Effector CD4-positive, alpha-beta T cell (primary cell): Measurements from ENCODE around the gene CBFA2T2.

Source experiments
- DNase-seq: peaks from one replicate; pipeline ENCODE4 v3.0.0-alpha.2; 2020

The CBFA2T2 gene

DNA sequence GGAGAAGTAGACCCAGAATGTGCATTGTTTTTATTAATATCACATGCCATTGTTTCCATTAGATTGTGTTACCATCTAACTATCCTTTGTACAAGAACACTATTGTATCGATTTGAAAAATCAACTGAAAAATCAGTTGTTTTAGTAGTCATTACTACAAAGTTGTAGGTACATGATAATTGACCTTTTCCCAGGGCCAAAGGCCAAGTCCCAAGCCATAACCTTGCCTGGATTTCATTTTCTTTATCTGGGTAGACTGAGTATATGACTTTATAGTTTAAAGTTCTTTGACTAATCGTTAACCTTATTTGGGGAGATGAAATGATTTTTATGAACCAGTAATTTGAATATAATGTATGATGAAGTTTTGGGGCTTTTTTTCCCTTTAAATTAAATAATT, 93.2 kb downstream of the CBFA2T2 start:
- no peak for DNase-seq

DNA sequence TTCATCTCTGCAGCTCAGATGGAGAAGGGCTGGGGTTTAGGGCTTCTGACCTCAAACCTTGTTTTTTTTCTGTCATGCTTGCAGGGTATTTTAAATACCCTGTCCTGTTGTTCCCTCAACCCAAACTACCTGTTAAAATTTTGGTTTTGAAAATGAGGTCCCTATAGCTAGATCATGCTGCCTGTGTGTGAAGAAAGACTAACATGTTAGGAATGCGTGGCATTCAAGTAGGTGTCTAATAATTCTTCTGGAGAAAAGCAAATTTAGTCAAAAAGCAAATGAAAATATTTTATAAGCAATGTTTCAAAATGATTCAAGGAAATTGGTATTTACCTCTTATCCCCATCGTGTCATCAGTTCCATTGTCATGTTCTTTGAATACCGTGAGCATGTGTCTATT, 95.1 kb downstream of the CBFA2T2 start:
- no peak for DNase-seq

DNA sequence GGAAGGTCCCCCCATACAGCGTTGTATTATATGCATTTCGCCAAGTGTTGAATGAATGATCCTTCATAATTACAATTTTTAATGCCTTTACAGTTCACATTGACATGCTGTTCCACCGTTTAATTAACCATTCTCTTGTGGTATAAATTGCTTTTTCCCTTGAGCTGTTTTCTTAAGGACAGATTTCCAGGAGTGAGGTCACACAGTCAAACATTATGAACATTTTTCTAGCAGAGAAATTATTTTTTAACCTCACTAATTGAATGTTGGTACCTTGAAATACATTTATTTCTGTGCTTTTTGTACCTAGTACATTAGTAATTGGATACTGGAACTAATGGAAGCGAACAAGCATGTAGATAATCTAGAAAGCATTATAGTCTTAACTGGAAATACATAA, 95.5 kb downstream of the CBFA2T2 start:
- DNase-seq = no peak

DNA sequence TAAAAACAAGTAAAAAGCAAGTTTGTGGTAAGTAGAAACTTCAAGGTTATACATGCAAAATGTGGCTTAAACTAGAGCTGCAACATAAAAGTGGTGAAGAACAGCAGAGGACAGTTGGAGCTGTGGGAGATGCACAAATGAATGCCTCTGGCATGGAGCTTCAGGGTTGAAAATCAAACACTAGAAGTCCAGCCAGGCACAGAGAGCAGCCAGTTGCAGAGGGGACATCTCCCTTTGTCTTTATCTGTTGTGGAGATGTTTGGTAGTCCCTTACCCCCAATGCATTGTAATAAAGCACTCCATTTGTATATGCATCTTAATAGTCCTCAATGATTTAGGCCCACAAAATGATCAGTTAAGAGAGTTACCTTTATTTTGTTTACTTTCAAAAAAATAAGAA, 99.2 kb downstream of the CBFA2T2 start:
- no peak for DNase-seq

DNA sequence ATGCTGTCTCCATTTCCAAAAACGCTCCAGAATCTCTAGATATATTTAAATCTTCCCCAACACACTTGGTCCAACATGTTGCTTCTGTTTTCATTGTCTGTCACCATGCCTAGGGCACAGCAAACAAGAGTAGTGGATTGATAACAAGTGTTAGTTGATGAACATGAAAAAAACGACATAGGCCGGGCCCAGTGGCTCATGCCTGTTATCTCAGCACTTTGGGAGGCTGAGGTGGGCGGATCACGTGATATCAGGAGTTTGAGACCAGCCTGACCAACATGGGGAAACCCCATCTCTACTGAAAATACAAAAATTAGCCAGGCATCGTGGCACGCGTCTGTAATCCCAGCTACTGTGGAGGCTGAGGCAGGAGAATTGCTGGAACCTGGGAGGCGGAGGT, 102.0 kb downstream of the CBFA2T2 start:
- peak; percentile 8 for DNase-seq

DNA sequence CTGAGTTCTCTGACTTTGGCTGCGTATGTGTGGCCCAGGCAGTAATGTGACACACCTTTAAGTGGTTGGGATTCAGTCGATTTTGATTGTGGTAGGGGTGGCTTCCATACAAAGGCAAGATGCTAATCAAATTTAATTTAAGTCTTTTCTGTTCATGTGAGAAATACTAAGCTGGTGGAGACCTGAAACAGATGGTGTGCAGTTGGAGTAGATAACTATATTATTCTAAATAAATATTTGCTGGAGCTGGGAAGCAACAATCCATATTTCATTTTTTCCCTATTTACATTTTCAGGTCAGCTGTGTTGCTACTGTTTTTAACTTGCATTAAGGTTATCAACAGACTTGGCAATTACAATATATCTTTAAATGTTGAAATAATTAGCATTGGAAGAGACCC, 104.8 kb downstream of the CBFA2T2 start:
- no peak for DNase-seq

DNA sequence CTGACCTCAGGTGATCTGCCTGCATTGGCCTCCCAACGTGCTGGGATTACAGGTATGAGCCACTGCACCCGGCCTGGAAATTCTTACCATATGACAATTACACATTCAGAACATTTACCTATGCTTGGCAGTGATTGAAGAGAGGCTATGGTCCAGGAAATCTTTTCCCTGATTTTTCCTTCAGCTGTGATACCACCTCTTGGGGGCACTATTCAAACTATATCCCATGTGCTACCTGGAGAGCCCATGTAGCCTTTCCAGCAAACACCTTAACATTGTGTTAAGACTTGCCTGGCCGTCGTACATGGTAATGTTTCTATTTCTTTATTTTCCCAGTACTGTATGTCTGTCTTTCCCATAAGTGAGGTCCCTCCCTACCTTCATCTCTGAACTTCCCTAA, 110.5 kb downstream of the CBFA2T2 start:
- no peak for DNase-seq

DNA sequence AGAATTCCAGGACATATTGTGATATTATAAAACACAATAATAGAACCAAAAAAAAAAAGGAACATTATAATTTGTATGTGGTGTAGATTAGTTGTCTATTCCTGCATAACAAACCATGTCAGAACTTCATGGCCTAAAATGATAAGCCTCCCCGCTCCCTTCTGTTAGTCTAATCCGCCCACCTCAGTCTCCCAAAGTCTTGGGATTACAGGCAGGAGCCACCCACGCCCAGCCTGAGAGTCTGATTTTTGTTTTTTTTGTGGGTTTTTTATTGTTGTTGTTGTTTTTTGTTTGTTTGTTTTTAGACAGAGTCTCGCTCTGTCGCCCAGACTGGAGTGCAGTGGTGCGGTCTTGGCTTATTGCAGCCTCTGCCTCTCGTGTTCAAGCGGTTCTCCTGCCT, 111.1 kb downstream of the CBFA2T2 start:
- DNase-seq = no peak

DNA sequence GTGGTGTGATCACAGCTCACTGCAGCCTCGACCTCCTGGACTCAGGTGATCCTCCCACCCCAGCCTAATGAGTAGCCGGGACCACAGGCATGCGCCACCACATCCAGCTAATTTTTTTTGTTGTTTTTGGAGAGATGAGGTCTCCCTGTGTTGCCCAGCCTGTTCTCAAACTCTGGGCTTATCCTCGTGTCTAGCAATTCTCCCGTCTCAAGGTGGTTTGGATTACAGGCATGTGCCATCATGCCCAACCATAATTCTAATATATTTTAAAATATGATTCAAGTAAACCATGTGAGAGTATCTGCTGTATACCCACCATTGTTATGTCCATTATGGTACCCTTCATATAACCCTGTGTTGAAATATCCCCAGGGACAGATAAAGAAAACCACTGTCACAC, 112.0 kb downstream of the CBFA2T2 start:
- DNase-seq = no peak

DNA sequence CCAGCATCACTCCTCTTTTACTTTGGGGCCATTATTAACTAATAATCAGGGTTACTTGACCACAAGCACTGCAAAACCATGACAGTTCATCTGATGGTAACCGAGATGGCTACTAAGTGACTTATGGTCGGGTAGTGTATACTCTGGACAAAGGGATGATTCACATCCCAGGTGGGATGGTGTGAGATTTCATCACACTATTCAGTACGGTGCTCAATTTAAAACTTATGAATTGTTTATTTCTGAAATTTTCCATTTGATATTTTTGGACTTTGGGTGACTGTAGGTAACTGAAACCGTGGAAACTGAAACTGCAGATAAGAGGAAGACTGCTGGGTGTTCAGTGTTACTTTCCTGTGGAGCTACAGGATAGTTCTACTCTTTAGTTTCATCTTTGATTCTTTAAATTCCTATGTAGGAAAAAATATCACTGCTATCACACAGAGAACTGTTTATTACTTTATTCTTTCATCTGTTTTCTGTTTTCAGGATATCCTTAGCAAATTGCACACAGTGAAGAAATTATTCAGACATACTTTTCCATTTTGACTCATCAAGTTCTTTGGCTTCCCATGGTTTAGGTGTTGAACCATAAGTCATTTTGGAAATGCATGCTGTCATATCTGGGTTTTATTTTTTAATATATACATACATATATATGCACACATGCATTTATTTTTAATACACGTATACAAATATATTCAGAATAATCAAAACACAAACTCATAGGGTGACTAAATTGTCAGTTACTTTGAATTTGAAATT, 113.1 kb downstream of the CBFA2T2 start:
- DNase-seq = no peak

DNA sequence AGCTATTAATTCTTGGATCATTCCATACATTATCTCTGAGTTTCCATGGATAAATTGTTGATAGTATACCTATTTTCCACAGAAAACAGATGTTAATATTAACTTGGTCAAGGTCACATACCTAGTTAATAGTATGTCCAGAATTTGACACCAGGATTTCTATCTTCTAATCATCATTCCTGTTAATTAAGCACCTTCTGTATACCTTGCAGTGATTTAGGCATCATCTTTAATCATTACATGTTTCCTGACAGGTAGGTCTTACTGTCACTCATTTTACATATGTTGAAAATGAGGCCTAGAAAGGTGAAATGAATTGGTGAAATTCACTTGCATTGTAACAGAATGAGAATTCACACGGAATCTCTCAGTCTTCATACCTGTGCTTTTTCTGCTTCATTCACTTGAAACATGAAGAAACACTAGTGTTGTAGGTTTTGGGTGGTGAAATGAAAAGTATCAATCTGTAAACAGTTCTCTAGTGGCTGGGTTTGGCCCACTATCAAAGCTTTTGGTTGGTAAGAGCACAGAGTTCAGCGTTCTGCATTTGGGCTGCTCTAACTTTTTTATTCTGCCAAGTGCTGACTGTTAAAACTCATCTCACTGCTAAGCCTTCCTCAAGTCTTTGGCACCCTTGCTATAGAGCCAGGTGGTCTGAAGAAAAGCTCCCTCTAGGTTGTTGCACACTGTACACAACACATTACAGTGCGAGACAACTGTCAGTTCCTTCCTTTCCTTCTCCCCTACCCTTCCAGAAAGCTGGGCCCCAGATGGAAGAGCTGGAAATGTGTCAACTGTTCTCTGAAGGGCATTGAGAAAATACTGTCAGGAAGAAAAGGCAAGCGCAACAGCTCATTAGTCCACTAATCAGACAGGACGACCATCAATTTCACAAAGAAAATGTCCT, 114.4 kb downstream of the CBFA2T2 start:
- DNase-seq = no peak

DNA sequence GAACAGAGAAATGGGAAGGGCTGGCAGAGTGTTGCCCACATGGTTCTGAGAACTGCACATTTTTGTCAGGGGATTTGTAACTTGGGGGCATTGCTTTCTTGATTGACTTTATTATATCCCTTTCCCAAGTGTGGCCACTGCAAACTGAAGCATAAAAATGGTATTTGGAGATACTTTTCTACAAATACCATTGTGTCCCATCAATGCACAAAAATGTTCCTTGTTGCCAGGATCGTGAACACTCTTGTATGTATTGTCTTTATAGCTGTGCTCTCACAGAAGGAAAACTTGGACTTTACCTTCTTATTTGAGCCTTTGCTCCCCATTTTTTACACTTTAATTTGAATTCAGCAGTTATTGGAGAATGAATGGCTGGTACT, 115.1 kb downstream of the CBFA2T2 start:
- DNase-seq = no peak

DNA sequence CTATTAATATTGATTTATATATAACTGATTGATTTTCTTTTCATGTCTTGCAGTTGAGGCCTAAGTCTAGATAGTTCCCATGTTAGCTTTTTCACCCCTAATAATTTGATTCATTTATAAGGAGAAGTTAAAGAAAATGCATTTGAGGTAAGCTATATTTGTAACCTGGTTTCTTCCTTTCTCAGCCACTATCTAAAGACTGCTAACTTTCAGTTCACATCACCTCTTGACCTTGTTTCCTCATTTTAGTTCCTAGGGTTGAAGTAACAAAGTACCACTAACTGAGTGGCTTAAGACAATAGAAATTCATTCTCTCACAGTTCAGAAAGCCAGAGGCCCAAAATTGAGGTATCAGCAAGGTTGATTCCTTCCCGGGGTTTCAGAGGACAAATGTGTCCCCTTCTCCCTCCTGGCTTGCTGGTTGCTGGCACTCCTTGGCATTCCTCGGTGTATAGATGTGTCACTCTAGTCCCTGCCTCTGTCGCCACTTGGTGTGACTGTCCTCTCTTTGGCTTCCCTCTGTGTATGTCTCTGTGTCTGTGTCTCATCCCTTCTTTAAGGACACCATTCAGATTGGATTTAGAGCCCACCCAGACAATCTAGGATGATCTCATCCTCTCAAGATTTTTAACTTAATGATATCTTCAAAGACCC, 116.3 kb downstream of the CBFA2T2 start:
- DNase-seq = no peak

DNA sequence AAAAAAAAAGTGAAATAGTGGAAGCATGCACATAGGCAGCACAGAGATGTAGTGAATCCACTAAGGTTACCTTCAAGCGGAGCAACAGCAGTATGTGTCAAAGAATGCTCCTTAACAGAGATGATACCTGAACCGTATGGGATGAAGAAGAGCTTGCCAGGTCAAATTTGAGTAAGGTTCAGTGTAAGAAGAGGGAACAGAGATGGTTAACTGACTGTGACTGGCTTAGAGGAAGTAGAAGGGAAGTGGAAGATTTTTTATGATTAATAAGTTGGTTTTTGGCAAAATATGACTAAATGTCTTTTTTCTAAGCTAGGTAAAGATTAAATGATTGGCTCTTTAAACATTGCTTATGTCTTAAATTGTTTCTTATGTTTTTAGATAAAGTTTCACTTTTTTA, 119.6 kb downstream of the CBFA2T2 start:
- no peak for DNase-seq

DNA sequence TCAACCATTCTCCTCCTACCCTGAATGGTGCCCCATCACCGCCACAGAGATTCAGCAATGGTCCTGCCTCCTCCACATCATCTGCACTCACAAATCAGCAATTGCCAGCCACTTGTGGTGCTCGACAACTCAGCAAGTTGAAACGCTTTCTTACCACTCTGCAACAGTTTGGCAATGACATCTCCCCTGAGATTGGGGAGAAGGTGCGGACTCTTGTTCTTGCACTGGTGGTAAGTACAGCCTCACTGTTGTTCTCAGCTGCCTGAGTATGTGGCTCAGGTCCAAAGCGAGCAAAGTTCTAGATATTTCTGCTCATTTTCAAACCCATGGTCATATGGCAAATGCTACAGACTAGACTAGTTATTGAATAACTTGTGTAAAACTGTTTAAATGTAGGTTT, 121.2 kb downstream of the CBFA2T2 start:
- no peak for DNase-seq

DNA sequence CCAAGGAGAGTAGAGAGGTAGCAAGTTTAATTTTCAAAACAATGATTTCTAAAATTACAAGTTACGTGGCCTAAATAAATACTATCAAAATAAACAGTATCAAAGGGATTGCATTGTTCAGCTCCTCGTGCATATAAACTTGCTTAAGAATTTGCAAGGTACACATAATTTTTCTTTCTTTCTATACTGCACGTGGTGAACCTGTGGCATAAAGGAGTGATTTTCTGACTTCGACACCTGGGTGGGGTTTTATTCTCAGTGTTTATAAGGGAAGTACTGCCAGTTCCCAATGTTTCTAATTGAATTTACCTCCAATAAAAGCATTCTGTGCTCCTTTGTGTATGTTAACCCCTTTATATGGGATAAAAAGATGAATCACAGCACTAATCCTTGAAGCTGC, 122.1 kb downstream of the CBFA2T2 start:
- no peak for DNase-seq

DNA sequence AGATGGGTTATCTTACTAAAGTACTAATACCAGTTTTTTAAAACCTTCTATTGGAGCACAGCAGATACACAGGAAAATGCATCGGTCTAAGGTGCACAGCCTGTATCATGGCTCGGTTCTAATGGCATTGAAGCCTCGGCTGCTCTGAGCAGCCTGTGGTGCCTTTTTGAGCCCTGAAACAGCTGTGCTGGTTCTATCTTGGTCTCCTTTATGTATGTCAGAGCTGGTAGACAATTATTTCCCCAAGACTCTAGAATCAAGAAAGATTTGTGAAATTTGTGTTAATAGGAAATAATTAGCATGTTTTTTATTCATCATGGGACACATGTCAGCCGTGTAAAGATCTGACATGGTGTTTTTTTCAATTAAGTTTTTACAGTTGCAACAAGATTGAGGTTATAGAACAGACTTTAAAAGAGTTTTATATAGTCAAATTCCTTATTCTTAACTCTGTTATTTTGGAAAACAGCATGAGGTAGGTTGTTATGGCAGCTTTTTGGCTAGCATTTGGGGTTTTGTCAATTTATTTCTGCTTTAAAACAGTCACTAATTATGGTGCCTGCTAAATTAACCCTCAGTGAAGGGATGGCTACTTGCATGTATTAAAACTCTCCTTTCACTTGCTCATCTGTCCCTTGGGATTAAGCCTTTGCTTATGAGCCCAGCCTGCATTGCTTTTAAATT, 132.0 kb downstream of the CBFA2T2 start:
- DNase-seq = no peak

DNA sequence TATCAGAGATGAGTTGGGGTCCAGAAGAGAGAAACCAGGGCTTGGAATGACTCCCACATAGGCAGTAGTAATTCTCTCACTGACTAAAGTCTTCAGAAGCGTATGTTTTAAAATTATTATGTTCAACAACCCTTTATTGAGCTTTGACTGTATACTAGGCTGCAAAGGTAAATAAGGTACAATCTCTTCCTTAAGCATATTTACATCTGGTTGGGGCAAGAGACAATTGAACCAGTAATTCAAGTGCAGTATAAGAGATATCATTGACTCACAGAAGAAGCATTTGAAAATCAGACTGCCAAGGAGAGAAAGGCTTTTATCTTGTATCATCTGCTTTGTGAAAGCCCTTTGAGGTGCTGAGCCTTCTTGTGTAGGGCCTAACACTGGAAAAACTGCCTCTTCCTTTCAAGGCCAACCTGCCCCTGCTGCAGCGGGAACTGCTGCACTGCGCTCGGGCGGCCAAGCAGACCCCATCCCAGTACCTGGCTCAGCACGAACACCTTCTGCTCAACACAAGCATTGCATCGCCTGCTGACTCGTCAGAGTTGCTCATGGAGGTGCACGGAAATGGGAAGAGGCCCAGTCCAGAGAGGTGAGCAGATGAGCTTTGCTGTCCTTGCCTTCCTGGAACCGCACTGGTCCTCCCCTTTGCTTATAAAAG, 132.9 kb downstream of the CBFA2T2 start:
- DNase-seq = no peak

DNA sequence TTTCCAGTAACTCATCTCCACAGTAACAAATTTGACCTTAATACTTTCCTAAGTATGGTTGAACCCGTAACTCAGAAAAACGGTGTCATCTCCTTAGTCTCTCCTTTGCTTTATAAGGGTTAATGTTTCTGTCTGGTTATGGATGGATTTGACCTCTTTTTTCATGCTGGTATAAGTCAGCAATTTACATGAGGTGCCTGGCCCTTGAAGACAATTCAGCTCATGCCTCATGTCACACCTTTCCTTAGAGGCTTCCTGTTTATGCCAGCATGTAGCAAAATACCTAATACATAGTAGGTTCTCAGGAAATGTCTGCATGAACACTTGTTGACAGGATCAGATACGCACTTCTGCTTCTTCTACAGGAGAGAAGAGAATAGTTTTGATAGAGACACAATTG, 134.5 kb downstream of the CBFA2T2 start:
- DNase-seq = no peak

DNA sequence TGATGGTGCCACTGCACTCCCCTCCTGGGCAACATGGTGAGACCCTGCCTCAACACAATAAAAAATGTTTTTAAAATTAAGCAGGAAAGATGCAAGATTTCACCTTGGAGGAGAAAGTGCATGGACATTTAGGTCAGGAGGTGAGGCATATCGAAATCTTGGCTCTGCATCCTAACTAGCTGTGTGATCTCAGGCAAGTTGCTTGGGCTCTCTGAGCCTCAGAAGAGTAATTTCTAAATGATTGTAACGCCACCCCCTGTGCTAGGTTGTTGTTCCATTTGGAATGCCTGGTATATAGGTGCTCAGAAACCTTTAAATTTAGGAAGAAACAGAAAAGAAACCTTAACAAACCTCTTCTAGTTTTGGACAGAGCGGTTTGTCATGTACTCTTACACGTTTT, 136.3 kb downstream of the CBFA2T2 start:
- DNase-seq = no peak

DNA sequence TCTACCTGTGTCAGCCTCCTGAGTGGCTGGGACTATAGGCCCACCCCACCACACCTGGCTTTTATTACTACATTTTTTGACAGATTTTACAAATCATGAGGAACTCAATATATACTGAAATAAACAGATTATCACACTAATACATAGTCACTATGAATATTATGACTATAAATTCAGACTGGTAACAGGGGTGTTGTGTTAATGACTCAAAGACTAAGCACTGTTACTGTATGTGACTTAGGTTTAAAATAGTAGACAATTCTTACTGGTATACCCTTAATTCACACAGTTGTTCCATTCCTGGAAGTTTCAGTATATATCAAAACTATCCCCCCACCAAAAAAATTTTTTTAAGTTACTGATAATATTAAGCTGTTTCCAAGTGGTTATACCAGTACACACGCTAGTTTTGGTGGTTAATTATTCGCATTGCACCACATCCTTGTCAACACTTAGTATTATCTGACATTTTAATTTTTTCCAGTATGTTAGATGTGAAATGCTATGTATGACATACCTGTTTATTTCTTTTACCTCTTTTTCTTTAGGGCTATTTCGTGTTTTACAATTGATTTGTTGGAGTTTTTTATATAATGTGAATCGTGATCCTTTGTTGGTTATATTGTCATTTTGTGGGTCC, 137.8 kb downstream of the CBFA2T2 start:
- no peak for DNase-seq

DNA sequence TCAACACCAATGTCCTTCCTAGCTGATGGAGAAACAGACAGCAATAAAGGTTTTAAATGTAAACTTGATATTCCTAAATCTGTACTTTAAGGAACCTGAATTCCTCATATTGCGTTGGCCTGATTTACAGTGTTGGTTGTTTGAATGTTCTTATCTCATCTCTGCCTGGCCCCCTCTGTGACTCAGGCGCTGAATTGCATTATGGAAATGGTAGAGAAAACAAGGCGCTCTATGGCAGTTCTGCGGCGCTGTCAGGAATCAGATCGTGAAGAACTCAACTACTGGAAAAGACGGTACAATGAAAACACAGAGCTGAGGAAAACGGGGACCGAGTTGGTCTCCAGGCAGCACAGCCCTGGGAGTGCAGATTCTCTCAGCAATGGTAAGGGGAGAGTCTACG, 139.6 kb downstream of the CBFA2T2 start:
- DNase-seq = no peak
